Stimulated activated CD4-positive, alpha-beta T cell treated with anti-CD3 and anti-CD28 coated beads, Interleukin-12 subunit alpha, Interleukin-12 subunit beta, amount 100 ng/mL, for 24 hours (primary cell): ENCODE results near the gene JAKMIP1.

Source experiments
- DNase-seq, 2 experiments: peaks; one replicate each; pipeline ENCODE4 v3.0.0-alpha.2; 2020; ENCODE audit warnings: low read depth in 2 of 2

JAKMIP1 gene

GRCh38 chr4:6119507-6120020, 80.8 kb downstream of the JAKMIP1 start:
- DNase-seq: no peak

GRCh38 chr4:6118201-6118600, 82.1 kb downstream of the JAKMIP1 start:
- no peak for DNase-seq

GRCh38 chr4:6116696-6117285, 83.6 kb downstream of the JAKMIP1 start:
- DNase-seq: no peak

- DNase-seq: no peak
These were observed 84.4 kb downstream of the JAKMIP1 start for GRCh38 chr4:6115746-6116586.

- DNase-seq: no peak
These were observed 85.0 kb downstream of the JAKMIP1 start for GRCh38 chr4:6115342-6115741.

GRCh38 chr4:6114601-6115000, 85.7 kb downstream of the JAKMIP1 start:
- no peak for DNase-seq

- no peak for DNase-seq
These were observed 86.2 kb downstream of the JAKMIP1 start for GRCh38 chr4:6114181-6114580.

DNA sequence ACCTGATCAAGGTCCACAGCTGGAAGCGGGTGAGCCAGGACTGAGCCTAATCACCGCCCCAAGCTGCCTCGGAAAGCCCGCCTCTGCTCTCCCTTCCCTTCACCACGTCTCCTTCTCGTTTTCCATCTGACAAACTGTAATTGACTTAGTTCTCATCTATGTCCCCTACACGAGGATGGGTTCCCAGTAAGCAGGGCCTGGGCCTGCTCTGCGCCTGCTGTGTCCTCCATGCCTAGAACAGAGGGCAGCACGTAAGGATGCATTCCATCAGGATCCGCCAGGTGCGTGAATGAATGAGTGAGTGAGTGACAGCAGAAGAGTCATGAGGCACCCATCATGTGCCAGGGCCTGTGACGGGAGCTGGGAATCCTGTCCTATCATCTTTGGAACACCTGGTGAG, 86.7 kb downstream of the JAKMIP1 start:
- no peak for DNase-seq

GRCh38 chr4:6112606-6113290, 87.6 kb downstream of the JAKMIP1 start:
- DNase-seq: no peak

- no peak for DNase-seq
These were observed 88.9 kb downstream of the JAKMIP1 start for GRCh38 chr4:6111354-6111960.

DNA sequence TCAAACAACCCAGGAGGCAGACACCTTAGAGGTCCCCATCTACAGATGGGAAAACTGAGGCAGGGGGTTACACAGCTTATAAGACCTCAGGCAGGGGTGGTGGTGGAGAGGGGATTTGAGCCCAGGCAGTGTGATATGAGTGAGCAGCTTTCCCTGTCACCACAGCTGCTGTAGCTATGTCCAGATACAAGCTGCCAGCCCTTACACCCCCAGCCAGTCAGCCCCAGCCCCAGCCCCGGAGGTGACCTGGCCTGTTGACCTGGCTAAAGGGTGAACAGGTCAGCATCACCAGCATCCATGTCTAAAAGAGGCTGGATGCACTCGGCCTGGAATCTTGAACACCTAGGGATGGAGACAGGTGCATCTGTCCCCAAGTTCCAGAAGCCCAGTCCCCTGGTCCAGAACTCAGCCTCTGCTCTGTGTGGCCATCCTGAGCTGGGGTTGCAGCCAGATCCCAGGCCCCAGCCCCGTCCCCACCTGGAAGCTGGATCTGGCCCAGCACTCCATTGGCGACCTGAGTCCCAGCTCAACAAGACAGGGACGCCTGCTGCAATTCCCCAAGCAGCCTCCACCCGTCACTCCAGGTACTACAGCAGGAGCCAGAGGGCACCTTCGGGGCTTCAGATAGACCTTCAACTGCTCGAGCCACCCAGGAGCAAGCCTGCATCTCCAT, 89.5 kb downstream of the JAKMIP1 start:
- no peak for DNase-seq

DNA sequence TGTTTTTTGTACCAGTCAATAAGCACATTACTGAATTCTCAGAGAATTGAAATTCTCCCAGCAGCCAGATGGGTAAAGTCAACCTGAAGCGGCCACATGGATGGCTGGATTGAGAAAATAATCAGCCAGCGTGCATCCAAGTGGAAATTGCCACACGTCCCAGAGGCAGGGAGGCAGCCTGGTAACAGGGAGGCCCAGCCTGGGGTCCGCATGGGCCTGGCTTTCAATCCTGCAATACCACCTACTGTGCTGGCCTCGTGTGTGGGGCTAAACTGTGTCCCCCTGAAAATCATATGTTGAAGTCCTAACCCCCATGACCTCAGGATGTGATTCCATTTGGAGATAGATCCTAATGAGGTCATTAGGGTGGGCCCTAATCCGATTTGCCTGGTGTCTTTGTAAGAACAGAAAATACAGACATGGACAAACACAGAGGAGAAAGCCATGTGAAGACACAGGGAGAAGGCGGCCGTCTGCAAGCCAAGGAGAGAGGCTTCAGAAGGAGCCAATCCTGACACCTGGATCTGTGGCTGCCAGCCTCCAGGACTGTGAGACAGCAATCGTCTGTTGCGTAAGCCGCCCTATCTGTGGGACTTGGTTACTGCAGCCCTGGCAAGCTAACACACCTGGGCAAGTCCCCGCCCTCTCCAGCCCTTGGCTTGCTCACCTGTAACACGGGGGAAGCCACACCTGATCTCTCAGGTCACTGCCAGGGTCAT, 90.3 kb downstream of the JAKMIP1 start:
- DNase-seq: no peak

- no peak for DNase-seq
These were observed 92.5 kb downstream of the JAKMIP1 start for GRCh38 chr4:6107886-6108285.

DNA sequence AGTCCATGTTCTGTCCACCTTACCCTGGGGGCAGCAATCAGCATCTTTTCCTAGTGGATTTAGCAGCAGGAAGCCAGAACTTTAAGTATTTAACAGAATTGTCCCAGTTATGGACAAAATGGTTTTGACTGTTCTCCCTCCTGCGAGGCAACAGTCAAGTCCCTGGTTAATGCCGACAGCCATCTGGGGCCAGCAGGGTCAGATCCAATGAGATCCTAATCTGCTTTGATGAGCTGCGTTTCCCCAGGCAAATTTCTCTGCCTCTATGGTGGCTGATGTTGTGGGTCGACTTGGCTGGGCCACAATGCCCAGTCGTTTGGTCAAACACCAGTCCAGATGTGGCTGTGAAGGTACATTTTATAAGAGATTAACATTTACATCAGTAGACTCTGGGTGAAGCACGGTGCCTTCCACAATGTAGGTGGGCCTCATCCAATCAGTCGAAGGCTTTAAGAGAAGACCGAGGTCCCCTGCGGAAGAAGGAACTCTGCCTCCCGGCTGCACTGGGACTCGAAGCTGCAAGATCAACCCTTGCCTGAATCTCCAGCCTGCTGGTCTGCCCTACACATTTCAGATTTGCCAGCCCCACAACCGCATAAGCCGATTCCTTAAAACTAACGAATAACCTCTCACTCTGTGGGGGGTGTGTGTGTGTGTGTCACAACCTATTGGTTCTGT, 93.1 kb downstream of the JAKMIP1 start:
- DNase-seq: no peak

DNA sequence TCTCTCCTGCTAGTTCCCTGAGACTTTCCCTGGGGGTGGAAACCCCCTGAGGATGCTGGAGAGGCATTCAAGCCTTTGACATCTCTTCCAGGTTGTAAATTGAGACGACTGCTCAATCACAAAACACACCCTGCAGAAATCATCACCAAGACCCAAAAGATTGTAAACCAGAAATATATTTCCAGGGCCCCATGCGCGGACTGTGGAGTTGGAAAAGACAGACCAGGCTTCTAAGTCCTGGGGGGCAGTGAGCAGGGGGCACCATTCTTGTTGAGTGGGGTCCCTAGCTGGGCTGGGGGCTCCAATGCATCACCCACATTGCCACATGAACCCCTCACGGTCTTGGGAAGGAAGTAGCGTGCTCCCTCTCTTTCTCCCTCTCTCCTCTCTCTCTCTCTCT, 94.2 kb downstream of the JAKMIP1 start:
- no peak for DNase-seq

DNA sequence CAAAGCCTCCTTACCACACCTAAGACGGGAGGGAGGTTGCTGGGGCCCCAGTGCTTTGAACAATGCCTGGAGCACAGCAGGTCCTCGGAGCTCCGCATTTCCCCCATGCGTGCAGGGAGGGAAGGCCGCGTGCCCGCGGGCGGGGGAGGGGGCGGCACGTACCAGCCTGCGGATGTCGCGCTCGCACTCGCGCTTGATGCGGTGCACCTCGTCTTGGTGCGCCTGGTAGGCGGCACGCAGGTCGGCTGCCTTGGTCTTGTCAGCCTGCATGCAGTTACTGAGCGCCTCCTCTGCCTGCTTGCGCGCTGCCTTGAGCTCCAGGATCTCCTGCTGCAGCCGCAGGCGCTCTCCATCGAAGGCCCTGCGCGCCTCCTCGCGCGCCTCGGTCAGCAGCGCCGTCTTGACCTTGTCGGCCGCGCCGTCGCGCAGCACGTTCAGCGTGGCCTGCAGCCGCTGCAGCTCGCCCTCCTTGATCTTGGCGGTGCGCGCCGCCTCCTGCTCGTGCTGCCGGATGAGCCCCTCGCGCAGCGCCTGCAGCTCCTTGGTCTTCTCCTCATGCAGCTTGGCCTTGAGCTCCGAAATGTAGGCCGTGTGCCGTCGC, 94.9 kb downstream of the JAKMIP1 start:
- DNase-seq: no peak

DNA sequence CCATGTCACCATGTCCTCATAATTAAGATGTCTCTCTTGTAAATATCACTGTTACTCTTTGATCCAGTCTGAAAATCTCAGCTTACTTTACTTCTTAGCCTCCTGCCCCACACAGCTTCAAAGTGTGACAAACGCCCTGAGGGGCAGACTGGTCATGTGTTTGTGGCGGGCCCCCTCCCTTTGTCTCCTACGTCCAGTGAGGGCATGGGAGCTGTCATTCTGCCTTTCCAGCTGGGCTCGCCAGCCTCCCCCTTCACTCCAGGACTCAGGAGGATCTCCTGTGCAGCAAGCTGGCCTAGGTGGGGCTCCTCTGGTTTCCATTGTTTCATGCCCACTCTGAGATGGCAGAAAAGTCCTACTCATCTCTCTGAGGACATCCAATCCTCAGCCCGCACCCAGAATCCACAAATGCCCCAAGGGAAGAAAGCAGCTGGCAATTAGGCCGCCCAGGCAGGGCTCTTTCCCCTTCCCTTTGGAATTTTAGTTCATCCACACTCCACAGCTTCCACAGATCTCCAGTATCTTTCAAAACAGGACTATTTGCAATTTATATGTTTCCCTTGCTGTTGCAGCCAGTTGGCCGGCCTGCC, 95.7 kb downstream of the JAKMIP1 start:
- no peak for DNase-seq

DNA sequence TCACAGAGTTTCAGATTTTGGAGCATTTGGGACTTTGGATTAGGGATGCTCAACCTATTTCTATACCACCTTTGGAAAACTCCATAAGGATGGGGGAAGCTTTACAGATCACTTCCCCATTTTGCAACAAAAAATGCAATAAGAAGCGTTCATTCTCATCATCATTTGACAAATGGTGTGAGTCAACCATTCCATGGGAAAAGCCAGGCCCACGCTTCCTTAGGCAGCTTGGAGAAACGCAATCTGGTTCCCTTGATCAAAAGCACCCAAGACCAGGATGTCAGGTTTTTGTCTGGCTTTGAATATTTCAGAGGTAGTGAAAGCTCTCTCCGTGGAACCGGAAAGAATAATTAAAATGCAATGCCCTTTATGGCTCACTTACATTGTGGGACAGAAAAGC, 102.8 kb downstream of the JAKMIP1 start:
- DNase-seq: no peak

DNA sequence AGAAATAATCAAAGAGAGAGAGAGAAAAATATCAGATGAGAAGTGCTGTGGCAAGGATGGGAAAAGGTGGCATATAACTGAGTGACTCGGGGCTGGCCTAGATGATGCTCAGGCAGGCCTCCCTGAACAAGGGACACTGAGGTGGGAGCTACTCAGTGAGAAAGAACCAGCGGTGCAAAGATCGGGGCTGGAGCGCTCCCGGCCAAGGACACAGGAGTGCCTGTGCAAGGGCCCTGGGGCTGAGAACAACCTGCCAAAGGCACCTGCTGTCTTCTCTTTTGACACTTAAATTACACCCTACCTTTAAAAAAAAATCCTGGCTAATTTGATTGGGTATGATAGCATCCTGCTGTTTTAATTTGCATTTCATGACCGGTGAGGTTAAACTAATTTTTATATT, 104.5 kb downstream of the JAKMIP1 start:
- DNase-seq: no peak
